Measurements from ENCODE around the gene TAF1B. TPM values are rescaled to one million over a fixed set of nuclear protein-coding genes. Genes with fewer than 3 reads are reported as not detected.

TAF1B gene
- total and polyA plus RNA-seq, 2 donors from 2014 or later: 8.8 to 27.7 TPM

GRCh38 chr2:9826208-9826607 is 17.1 kb upstream of the TAF1B start:
- Histone ChIP-seq H3K27ac (ENCODE audit: low read depth in 2 of 2, low read length in 2 of 2) (no peak overlapping the region), H3K9me3 (ENCODE audit: control insufficient read depth in 2 of 3, insufficient read depth in 1 of 3, low read length in 3 of 3) (no peaks in the 10 kb centered on the region), H3K4me3 (ENCODE audit: low read length in 3 of 3) (no peak overlapping the region), H3K4me1 (ENCODE audit: control insufficient read depth in 2 of 3, insufficient read depth in 2 of 3, low read depth in 1 of 3, low read length in 3 of 3) (peaks cover 0 to 3% (median 0%) of the 10 kb centered on the region in 3 donors), H3K27me3 (ENCODE audit: control insufficient read depth, insufficient read depth, low read length) (no peaks in the 10 kb centered on the region), H3K36me3 (ENCODE audit: control insufficient read depth in 2 of 3, insufficient read depth in 3 of 3, low read length in 3 of 3) (no peaks in the 10 kb centered on the region), H3K9ac (ENCODE audit: low read length in 3 of 3) (no peak overlapping the region)
- TF ChIP-seq CTCF (IDR thresholded peaks at IDR 0.05; ENCODE audit: borderline replicate concordance, extremely low read depth, insufficient read depth): no peak
- DNase-seq (no peak), FAIRE-seq (no peak)
- intact Hi-C loops (cut with DNase I): no loop called here

GRCh38 chr2:9830685-9831410 is 12.4 kb upstream of the TAF1B start:
- FAIRE-seq (no peak), DNase-seq (peak in 3 of 5 donors; percentile 32 to 51 (median 39))
- no peaks in the 10 kb centered on the region for H3K9me3 ChIP-seq (ENCODE audit: control insufficient read depth in 2 of 3, insufficient read depth in 1 of 3, low read length in 3 of 3)
- H3K27ac ChIP-seq (ENCODE audit: low read depth in 2 of 2, low read length in 2 of 2): peak overlapping the region; percentile 55 to 81
- no peaks in the 10 kb centered on the region for H3K36me3 ChIP-seq (ENCODE audit: control insufficient read depth in 2 of 3, insufficient read depth in 3 of 3, low read length in 3 of 3)
- H3K9ac ChIP-seq (ENCODE audit: low read length in 3 of 3): no peak overlapping the region
- peak overlapping the region in 1 of 3 donors; percentile 1 for H3K4me3 ChIP-seq (ENCODE audit: low read length in 3 of 3)
- intact Hi-C loops (cut with DNase I): no loop called here
- peaks cover 0 to 3% (median 0%) of the 10 kb centered on the region in 3 donors for H3K4me1 ChIP-seq (ENCODE audit: control insufficient read depth in 2 of 3, insufficient read depth in 2 of 3, low read depth in 1 of 3, low read length in 3 of 3)
- no peak for TF ChIP-seq CTCF (IDR thresholded peaks at IDR 0.05; ENCODE audit: borderline replicate concordance, extremely low read depth, insufficient read depth)
- no peaks in the 10 kb centered on the region for H3K27me3 ChIP-seq (ENCODE audit: control insufficient read depth, insufficient read depth, low read length)

GRCh38 chr2:9831670-9832069 is 11.6 kb upstream of the TAF1B start:
- H3K27ac ChIP-seq (ENCODE audit: low read depth in 2 of 2, low read length in 2 of 2): peak overlapping the region; percentile 55 to 81

More at GRCh38 chr2:9831670-9832069, 11.6 kb upstream of the TAF1B start:
- no peaks in the 10 kb centered on the region for H3K36me3 ChIP-seq (ENCODE audit: control insufficient read depth in 2 of 3, insufficient read depth in 3 of 3, low read length in 3 of 3)
- H3K9ac ChIP-seq (ENCODE audit: low read length in 3 of 3): no peak overlapping the region
- no peak overlapping the region for H3K4me3 ChIP-seq (ENCODE audit: low read length in 3 of 3)
- intact Hi-C loops (cut with DNase I): no loop called here
- FAIRE-seq (no peak), DNase-seq (peak in 1 of 5 donors; percentile 17)
- H3K4me1 ChIP-seq (ENCODE audit: control insufficient read depth in 2 of 3, insufficient read depth in 2 of 3, low read depth in 1 of 3, low read length in 3 of 3): peaks cover 0 to 3% (median 0%) of the 10 kb centered on the region in 3 donors
- H3K27me3 ChIP-seq (ENCODE audit: control insufficient read depth, insufficient read depth, low read length): no peaks in the 10 kb centered on the region
- TF ChIP-seq CTCF (IDR thresholded peaks at IDR 0.05; ENCODE audit: borderline replicate concordance, extremely low read depth, insufficient read depth): no peak
- H3K9me3 ChIP-seq (ENCODE audit: control insufficient read depth in 2 of 3, insufficient read depth in 1 of 3, low read length in 3 of 3): no peaks in the 10 kb centered on the region

All from kidney (tissue), 14 donors.